GM18508 (cell line): ENCODE results near the gene NCF1.
"Not testable (repeated sequence)": the region's sequence is repeated elsewhere in the genome, so short reads cannot be mapped to it uniquely, and the experiment has no call there.

Experiments used
- ATAC-seq: cut with Tn5 transposase; IDR thresholded peaks from one replicate; pipeline ENCODE4 v1.9.1; 2021; ENCODE audit warnings: moderate number of reproducible peaks; ENCODE audit not compliant: insufficient read depth, unreplicated experiment

NCF1 gene

GRCh38 chr7:74783595-74783994 is 9.8 kb downstream of the NCF1 start:
- not testable (repeated sequence) for ATAC-seq

GRCh38 chr7:74788369-74789150 is 14.7 kb downstream of the NCF1 start:
- peak; percentile 68 for ATAC-seq

- ATAC-seq: not testable (repeated sequence)
These were observed 15.5 kb downstream of the NCF1 start for GRCh38 chr7:74789200-74789736.

- not testable (repeated sequence) for ATAC-seq
These were observed 24.2 kb downstream of the NCF1 start for GRCh38 chr7:74797848-74798622.

GRCh38 chr7:74798644-74799043 is 24.8 kb downstream of the NCF1 start:
- not testable (repeated sequence) for ATAC-seq

GRCh38 chr7:74815882-74816281 is 42.1 kb downstream of the NCF1 start:
- ATAC-seq: not testable (repeated sequence)

GRCh38 chr7:74820146-74820805 is 46.5 kb downstream of the NCF1 start:
- ATAC-seq: peak; percentile 68

GRCh38 chr7:74821259-74821658 is 47.4 kb downstream of the NCF1 start:
- ATAC-seq: not testable (repeated sequence)

GRCh38 chr7:74829959-74830358 is 56.1 kb downstream of the NCF1 start:
- not testable (repeated sequence) for ATAC-seq

GRCh38 chr7:74830411-74830810 is 56.6 kb downstream of the NCF1 start:
- ATAC-seq: not testable (repeated sequence)
